Measurements from ENCODE around the gene PLA2G3.

- TF ChIP-seq CTCF (IDR thresholded peaks at IDR 0.05) (no peak), POLR2AphosphoS5 (IDR thresholded peaks at IDR 0.05) (no peak), POLR2A (IDR thresholded peaks at IDR 0.05) (no peak)
Measured at GRCh38 chr22:31150615-31151014, 10.3 kb upstream of the PLA2G3 start.
